KMS-11 (cell line): ENCODE results near the gene CLEC4G.

ENCODE experiments used
- H2AFZ ChIP-seq: fragments of 200-600 bp; sonication (generic); 2 replicates; pipeline ENCODE4 v1.6.1; 2016; ENCODE audit warnings: antibody characterized with exemption, mixed run types, low read depth
- H3K27ac ChIP-seq: fragments of 200-600 bp; sonication (generic); 2 replicates; pipeline ENCODE4 v1.6.1; 2016; ENCODE audit warnings: mild to moderate bottlenecking, mixed run types
- H3K27me3 ChIP-seq: fragments of 200-600 bp; sonication (generic); 2 replicates; pipeline ENCODE4 v1.6.1; 2017; ENCODE audit warnings: mild to moderate bottlenecking, low read depth, mixed run types, moderate library complexity; ENCODE audit not compliant: insufficient read depth
- H3K36me3 ChIP-seq: fragments of 200-600 bp; sonication (generic); 2 replicates; pipeline ENCODE4 v1.6.1; 2017; ENCODE audit warnings: mild to moderate bottlenecking, mixed run types; ENCODE audit not compliant: insufficient read depth
- H3K4me1 ChIP-seq: fragments of 200-600 bp; sonication (generic); 2 replicates; pipeline ENCODE4 v1.6.1; 2016; ENCODE audit warnings: mild to moderate bottlenecking, low read depth, mixed run types; ENCODE audit not compliant: poor library complexity, severe bottlenecking
- H3K4me2 ChIP-seq: fragments of 200-600 bp; sonication (generic); 2 replicates; pipeline ENCODE4 v1.7.0; 2016; ENCODE audit warnings: mild to moderate bottlenecking, mixed run types
- H3K4me3 ChIP-seq: fragments of 200-600 bp; sonication (generic); IDR thresholded peaks from 2 replicates; pipeline ENCODE4 v1.6.1; 2017; ENCODE audit warnings: low read depth, low read length, mixed read lengths; ENCODE audit not compliant: insufficient read depth
- H3K79me2 ChIP-seq: fragments of 200-600 bp; sonication (generic); 2 replicates; pipeline ENCODE4 v1.6.1; 2016; ENCODE audit warnings: low read depth, mixed run types; ENCODE audit not compliant: insufficient read depth
- H3K9ac ChIP-seq: fragments of 200-600 bp; sonication (generic); 2 replicates; pipeline ENCODE4 v1.6.1; 2016; ENCODE audit warnings: mild to moderate bottlenecking, mixed run types
- H4K20me1 ChIP-seq: fragments of 200-600 bp; sonication (generic); 2 replicates; pipeline ENCODE4 v1.6.1; 2016; ENCODE audit warnings: mild to moderate bottlenecking, mixed run types; ENCODE audit not compliant: insufficient read depth
- CTCF ChIP-seq: fragments of 200-600 bp; sonication (generic); conservative IDR thresholded peaks from 2 replicates; pipeline ENCODE4 v1.6.1; 2017; ENCODE audit warnings: low read depth, mild to moderate bottlenecking, antibody characterized with exemption, low read length, moderate library complexity, mixed read lengths

Gene CLEC4G

GRCh38 chr19:7775761-7776160 lies 43.9 kb upstream of the CLEC4G start:
- no peak overlapping the region for H3K4me3 ChIP-seq
- H3K4me2 ChIP-seq, result no peak overlapping the region
- H3K79me2 ChIP-seq, result no peaks in the 10 kb centered on the region
- H3K4me1 ChIP-seq, result peaks cover 15% of the 10 kb centered on the region
- no peak overlapping the region for H2AFZ ChIP-seq
- TF ChIP-seq CTCF, result no peak
- H4K20me1 ChIP-seq, result no peaks in the 10 kb centered on the region
- H3K9ac ChIP-seq, result no peak overlapping the region
- H3K27ac ChIP-seq, result no peak overlapping the region
- no peaks in the 10 kb centered on the region for H3K36me3 ChIP-seq
- H3K27me3 ChIP-seq, result peaks cover 78% of the 10 kb centered on the region

DNA sequence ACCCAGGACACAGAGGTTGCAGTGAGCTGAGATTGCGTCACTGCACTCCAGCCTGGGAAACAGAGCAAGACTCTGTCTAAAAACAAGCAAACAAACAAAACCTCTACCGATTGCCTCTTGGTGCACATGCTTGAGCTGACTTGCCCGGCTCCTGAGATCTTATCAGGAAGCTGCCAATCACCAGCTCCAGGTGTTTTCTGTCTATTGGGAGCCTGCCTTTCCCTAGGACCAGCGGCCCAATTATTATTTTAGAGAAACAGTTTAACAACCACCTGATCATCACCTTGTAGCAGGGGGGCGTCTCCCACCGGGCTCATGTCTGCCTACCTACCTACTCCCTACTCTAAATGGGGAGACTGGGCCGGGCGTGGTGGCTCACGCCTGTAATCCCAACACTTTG lies 41.9 kb upstream of the CLEC4G start:
- Histone ChIP-seq H3K79me2 (no peaks in the 10 kb centered on the region), H3K36me3 (no peaks in the 10 kb centered on the region), H3K9ac (no peak overlapping the region), H4K20me1 (no peaks in the 10 kb centered on the region), H3K4me2 (no peak overlapping the region), H3K27me3 (peaks cover 72% of the 10 kb centered on the region; the same call in 1 of the 2 replicates), H3K4me1 (peaks cover 15% of the 10 kb centered on the region), H3K4me3 (no peak overlapping the region), H3K27ac (no peak overlapping the region), H2AFZ (no peak overlapping the region)
- TF ChIP-seq CTCF, result no peak

GRCh38 chr19:7772752-7773291 lies 40.9 kb upstream of the CLEC4G start:
- H3K27ac ChIP-seq, result no peak overlapping the region
- H3K4me2 ChIP-seq, result no peak overlapping the region
- peaks cover 73% of the 10 kb centered on the region; the same call in 1 of the 2 replicates for H3K27me3 ChIP-seq
- no peaks in the 10 kb centered on the region for H3K79me2 ChIP-seq
- no peaks in the 10 kb centered on the region for H4K20me1 ChIP-seq
- H3K36me3 ChIP-seq, result no peaks in the 10 kb centered on the region
- H3K4me3 ChIP-seq, result no peak overlapping the region
- H3K4me1 ChIP-seq, result peaks cover 15% of the 10 kb centered on the region
- no peak overlapping the region for H2AFZ ChIP-seq
- TF ChIP-seq CTCF, result no peak
- H3K9ac ChIP-seq, result no peak overlapping the region

DNA sequence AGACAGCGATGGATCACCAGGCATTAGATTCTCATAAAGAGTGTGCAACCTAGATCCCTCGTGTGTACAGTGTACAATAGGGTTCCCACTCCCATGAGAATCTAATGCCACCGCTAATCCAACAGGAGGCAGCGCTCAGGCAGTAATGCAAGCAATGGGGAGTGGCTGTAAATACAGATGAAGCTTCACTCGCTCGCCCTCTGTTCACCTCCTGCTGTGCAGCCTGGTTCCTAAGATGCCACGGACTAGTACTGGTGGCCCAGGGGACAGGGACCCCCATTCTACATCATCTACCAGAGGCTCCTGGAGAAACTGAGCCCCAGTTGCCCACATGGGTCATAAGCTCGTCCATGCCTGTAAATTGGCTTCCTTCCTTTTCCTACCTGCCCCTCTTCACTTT lies 39.2 kb upstream of the CLEC4G start:
- Histone ChIP-seq H3K27me3 (peaks cover 69% of the 10 kb centered on the region), H3K79me2 (no peaks in the 10 kb centered on the region), H3K27ac (no peak overlapping the region), H3K4me3 (no peak overlapping the region), H4K20me1 (no peaks in the 10 kb centered on the region), H3K9ac (no peak overlapping the region), H3K4me1 (peaks cover 15% of the 10 kb centered on the region), H3K4me2 (no peak overlapping the region), H3K36me3 (no peaks in the 10 kb centered on the region), H2AFZ (no peak overlapping the region)
- no peak for TF ChIP-seq CTCF
